ENCODE data around the gene P3H4.
A peak's percentile ranks its signal among the peaks of the same experiment; 100 is the strongest.

The P3H4 gene

GRCh38 chr17:41785091-41785858 lies 26.5 kb downstream of the P3H4 start:
- peaks cover 9% of the 10 kb centered on the region for H3K79me2 ChIP-seq (ENCODE audit: low read length)
- H3K9me2 ChIP-seq (replicated peaks; ENCODE audit: insufficient read depth, low read length) = no peaks in the 10 kb centered on the region
- peak overlapping the region; percentile 78 for H3K4me3 ChIP-seq (ENCODE audit: low read length)
- peak overlapping the region; percentile 82 for H2AFZ ChIP-seq (ENCODE audit: low read length)
- no peaks in the 10 kb centered on the region for H4K20me1 ChIP-seq (ENCODE audit: insufficient read depth, low read length)
- no peaks in the 10 kb centered on the region for H3K27me3 ChIP-seq (replicated peaks; ENCODE audit: insufficient read depth, low read length)
- no peaks in the 10 kb centered on the region for H3F3A ChIP-seq (ENCODE audit: insufficient read depth, low read length)
- TF ChIP-seq CTCF (IDR thresholded peaks at IDR 0.05; ENCODE audit: low read length) (no peak), EZH2 (optimal IDR thresholded peaks at IDR 0.05; ENCODE audit: low read depth, low read length) (no peak), EZH2phosphoT487 (IDR thresholded peaks at IDR 0.05; ENCODE audit: low read length) (no peak)
- peak overlapping the region; percentile 53; the same call in 1 of the 2 replicates for H3K9ac ChIP-seq (ENCODE audit: low read length)
- peak overlapping the region; percentile 88 for H3K4me2 ChIP-seq (ENCODE audit: low read depth, low read length)
- no peak for DNase-seq
- peaks cover 8% of the 10 kb centered on the region; the same call in 1 of the 2 replicates for H3K4me1 ChIP-seq (ENCODE audit: low read length)
- H3K9me3 ChIP-seq (replicated peaks; ENCODE audit: insufficient read depth, low read length) = no peaks in the 10 kb centered on the region
- no peaks in the 10 kb centered on the region for H3K36me3 ChIP-seq (replicated peaks; ENCODE audit: insufficient read depth, low read length)
- no peak overlapping the region for H3K27ac ChIP-seq (ENCODE audit: low read length)

- H3F3A ChIP-seq (ENCODE audit: insufficient read depth, low read length) = no peaks in the 10 kb centered on the region
- H2AFZ ChIP-seq (ENCODE audit: low read length) = no peak overlapping the region
- H3K27me3 ChIP-seq (replicated peaks; ENCODE audit: insufficient read depth, low read length) = no peaks in the 10 kb centered on the region
- H3K36me3 ChIP-seq (replicated peaks; ENCODE audit: insufficient read depth, low read length) = no peaks in the 10 kb centered on the region
- H3K9me3 ChIP-seq (replicated peaks; ENCODE audit: insufficient read depth, low read length) = no peaks in the 10 kb centered on the region
- no peak overlapping the region for H3K4me3 ChIP-seq (ENCODE audit: low read length)
- DNase-seq = no peak
- H4K20me1 ChIP-seq (ENCODE audit: insufficient read depth, low read length) = no peaks in the 10 kb centered on the region
- no peak overlapping the region for H3K27ac ChIP-seq (ENCODE audit: low read length)
- peaks cover 8% of the 10 kb centered on the region; the same call in 1 of the 2 replicates for H3K4me1 ChIP-seq (ENCODE audit: low read length)
- H3K9ac ChIP-seq (ENCODE audit: low read length) = no peak overlapping the region
- H3K9me2 ChIP-seq (replicated peaks; ENCODE audit: insufficient read depth, low read length) = no peaks in the 10 kb centered on the region
- H3K79me2 ChIP-seq (ENCODE audit: low read length) = peaks cover 9% of the 10 kb centered on the region
- TF ChIP-seq EZH2phosphoT487 (IDR thresholded peaks at IDR 0.05; ENCODE audit: low read length) = no peak
- no peak for TF ChIP-seq CTCF (IDR thresholded peaks at IDR 0.05; ENCODE audit: low read length)
- H3K4me2 ChIP-seq (ENCODE audit: low read depth, low read length) = no peak overlapping the region
Observed at GRCh38 chr17:41784207-41784744, 27.5 kb downstream of the P3H4 start.

- no peak for DNase-seq
- H3K9me2 ChIP-seq (replicated peaks; ENCODE audit: insufficient read depth, low read length) = no peaks in the 10 kb centered on the region
- H3K4me1 ChIP-seq (ENCODE audit: low read length) = peaks cover 6% of the 10 kb centered on the region; the same call in 1 of the 2 replicates
- H3K79me2 ChIP-seq (ENCODE audit: low read length) = peaks cover 9% of the 10 kb centered on the region
- H3K4me3 ChIP-seq (ENCODE audit: low read length) = no peak overlapping the region
- no peak overlapping the region for H3K9ac ChIP-seq (ENCODE audit: low read length)
- no peaks in the 10 kb centered on the region for H3K27me3 ChIP-seq (replicated peaks; ENCODE audit: insufficient read depth, low read length)
- H3K27ac ChIP-seq (ENCODE audit: low read length) = no peak overlapping the region
- no peaks in the 10 kb centered on the region for H3K9me3 ChIP-seq (replicated peaks; ENCODE audit: insufficient read depth, low read length)
- H2AFZ ChIP-seq (ENCODE audit: low read length) = no peak overlapping the region
- no peaks in the 10 kb centered on the region for H4K20me1 ChIP-seq (ENCODE audit: insufficient read depth, low read length)
- no peak for TF ChIP-seq EZH2 (optimal IDR thresholded peaks at IDR 0.05; ENCODE audit: low read depth, low read length)
- TF ChIP-seq CTCF (IDR thresholded peaks at IDR 0.05; ENCODE audit: low read length) = no peak
- TF ChIP-seq EZH2phosphoT487 (IDR thresholded peaks at IDR 0.05; ENCODE audit: low read length) = no peak
- H3F3A ChIP-seq (ENCODE audit: insufficient read depth, low read length) = no peaks in the 10 kb centered on the region
- H3K4me2 ChIP-seq (ENCODE audit: low read depth, low read length) = no peak overlapping the region
- H3K36me3 ChIP-seq (replicated peaks; ENCODE audit: insufficient read depth, low read length) = no peaks in the 10 kb centered on the region
Observed at GRCh38 chr17:41782142-41782541, 29.6 kb downstream of the P3H4 start.
